KOPT-K1 (cell line): ENCODE results near the gene CTDSPL2.
"Not testable (repeated sequence)": the region's sequence is repeated elsewhere in the genome, so short reads cannot be mapped to it uniquely, and the experiment has no call there.

Experiments used
- H3K27ac ChIP-seq: fragments of 200-600 bp; sonication (generic); 2 replicates; pipeline ENCODE4 v1.5.1; 2016; ENCODE audit warnings: antibody characterized with exemption, mild to moderate bottlenecking, low read depth, low read length; ENCODE audit not compliant: poor library complexity, severe bottlenecking
- H3K36me3 ChIP-seq: fragments of 200-600 bp; sonication (generic); 2 replicates; pipeline ENCODE4 v1.5.1; 2017; ENCODE audit warnings: antibody characterized with exemption, mild to moderate bottlenecking, low read length, moderate library complexity; ENCODE audit not compliant: insufficient read depth
- H3K9me3 ChIP-seq: fragments of 200-600 bp; sonication (generic); 2 replicates; pipeline ENCODE4 v1.5.1; 2017; ENCODE audit warnings: antibody characterized with exemption, low read length, mild to moderate bottlenecking; ENCODE audit not compliant: insufficient read depth, poor library complexity, severe bottlenecking

The CTDSPL2 gene

GRCh38 chr15:44544745-44545144 is 117.3 kb downstream of the CTDSPL2 start:
- H3K9me3 ChIP-seq, H3K27ac ChIP-seq: not testable (repeated sequence)
- peaks cover 51% of the 10 kb centered on the region for H3K36me3 ChIP-seq

GRCh38 chr15:44545913-44546802 is 118.7 kb downstream of the CTDSPL2 start:
- Histone ChIP-seq H3K27ac (no peak overlapping the region), H3K9me3 (no peaks in the 10 kb centered on the region), H3K36me3 (peaks cover 49% of the 10 kb centered on the region)

GRCh38 chr15:44549152-44549551 is 121.7 kb downstream of the CTDSPL2 start:
- H3K27ac ChIP-seq, H3K9me3 ChIP-seq: not testable (repeated sequence)
- peaks cover 46% of the 10 kb centered on the region for H3K36me3 ChIP-seq

GRCh38 chr15:44550256-44550655 is 122.8 kb downstream of the CTDSPL2 start:
- H3K36me3 ChIP-seq = peaks cover 56% of the 10 kb centered on the region
- no peak overlapping the region for H3K27ac ChIP-seq
- no peaks in the 10 kb centered on the region for H3K9me3 ChIP-seq

GRCh38 chr15:44550734-44551133 is 123.3 kb downstream of the CTDSPL2 start:
- Histone ChIP-seq H3K36me3 (peaks cover 61% of the 10 kb centered on the region), H3K9me3 (no peaks in the 10 kb centered on the region), H3K27ac (no peak overlapping the region)

- Histone ChIP-seq H3K36me3 (peaks cover 93% of the 10 kb centered on the region), H3K27ac (no peak overlapping the region), H3K9me3 (no peaks in the 10 kb centered on the region)
Observed at GRCh38 chr15:44554934-44555723, 127.7 kb downstream of the CTDSPL2 start.

- H3K27ac ChIP-seq = not testable (repeated sequence)
- Histone ChIP-seq H3K9me3 (peaks cover 15% of the 10 kb centered on the region), H3K36me3 (peaks cover 100% of the 10 kb centered on the region)
Observed at GRCh38 chr15:44560926-44561325, 133.5 kb downstream of the CTDSPL2 start.

- Histone ChIP-seq H3K27ac (no peak overlapping the region), H3K36me3 (peaks cover 97% of the 10 kb centered on the region), H3K9me3 (peaks cover 15% of the 10 kb centered on the region)
Observed at GRCh38 chr15:44565387-44566154, 138.1 kb downstream of the CTDSPL2 start.

- Histone ChIP-seq H3K27ac (no peak overlapping the region), H3K9me3 (peaks cover 15% of the 10 kb centered on the region), H3K36me3 (peaks cover 94% of the 10 kb centered on the region)
Observed at GRCh38 chr15:44566155-44566540, 138.7 kb downstream of the CTDSPL2 start.

GRCh38 chr15:44568338-44568737 is 140.9 kb downstream of the CTDSPL2 start:
- peaks cover 83% of the 10 kb centered on the region for H3K36me3 ChIP-seq
- H3K9me3 ChIP-seq = peaks cover 15% of the 10 kb centered on the region
- no peak overlapping the region for H3K27ac ChIP-seq

GRCh38 chr15:44569316-44569715 is 141.9 kb downstream of the CTDSPL2 start:
- H3K27ac ChIP-seq = no peak overlapping the region
- peaks cover 15% of the 10 kb centered on the region for H3K9me3 ChIP-seq
- H3K36me3 ChIP-seq = peaks cover 73% of the 10 kb centered on the region

- H3K9me3 ChIP-seq = peaks cover 4% of the 10 kb centered on the region
- H3K27ac ChIP-seq = no peak overlapping the region
- peaks cover 62% of the 10 kb centered on the region for H3K36me3 ChIP-seq
Observed at GRCh38 chr15:44570361-44570760, 142.9 kb downstream of the CTDSPL2 start.

- Histone ChIP-seq H3K27ac (no peak overlapping the region), H3K9me3 (no peaks in the 10 kb centered on the region), H3K36me3 (peaks cover 35% of the 10 kb centered on the region)
Observed at GRCh38 chr15:44573386-44573785, 146.0 kb downstream of the CTDSPL2 start.

- Histone ChIP-seq H3K36me3 (peaks cover 28% of the 10 kb centered on the region), H3K9me3 (no peaks in the 10 kb centered on the region), H3K27ac (no peak overlapping the region)
Observed at GRCh38 chr15:44574734-44575133, 147.3 kb downstream of the CTDSPL2 start.
